Tibial nerve (tissue), 4 donors: ENCODE data around the gene FGD5.

Experiments used
- CTCF ChIP-seq, 5 experiments: fragments of 200-600 bp in 3 of 5; fragments of 450-650 bp in 2 of 5; sonication (generic) in 3 of 5; IDR thresholded peaks; one replicate each; pipeline ENCODE4 v1.5.1; 2016 to 2019; ENCODE audit warnings: antibody characterized with exemption in 5 of 5, mild to moderate bottlenecking in 3 of 5, moderate library complexity in 2 of 5
- EP300 ChIP-seq, 2 donors: sonication (generic); formaldehyde crosslinking; IDR thresholded peaks; one replicate each; pipeline ENCODE4 v1.6.1; 2017; ENCODE audit warnings: antibody characterized with exemption in 2 of 2, mild to moderate bottlenecking in 1 of 2
- POLR2A ChIP-seq, 2 donors: fragments of 450-650 bp; IDR thresholded peaks; one replicate each; pipeline ENCODE4 v1.6.1; 2017; ENCODE audit warnings: antibody characterized with exemption in 2 of 2, mild to moderate bottlenecking in 2 of 2, moderate library complexity in 2 of 2

GRCh38 chr3:14869917-14870782 is 51.4 kb downstream of the FGD5 start:
- TF ChIP-seq CTCF (IDR thresholded peaks at IDR 0.05) (no peak), POLR2A (IDR thresholded peaks at IDR 0.05) (no peak), EP300 (IDR thresholded peaks at IDR 0.05) (no peak)
